Retina (tissue), 1 donor: ENCODE measurements around the gene NCAPG2.

Source experiments
- DNase-seq: peaks from one replicate; pipeline ENCODE4 v3.0.0-alpha.2; 2016

NCAPG2 gene, protein sequence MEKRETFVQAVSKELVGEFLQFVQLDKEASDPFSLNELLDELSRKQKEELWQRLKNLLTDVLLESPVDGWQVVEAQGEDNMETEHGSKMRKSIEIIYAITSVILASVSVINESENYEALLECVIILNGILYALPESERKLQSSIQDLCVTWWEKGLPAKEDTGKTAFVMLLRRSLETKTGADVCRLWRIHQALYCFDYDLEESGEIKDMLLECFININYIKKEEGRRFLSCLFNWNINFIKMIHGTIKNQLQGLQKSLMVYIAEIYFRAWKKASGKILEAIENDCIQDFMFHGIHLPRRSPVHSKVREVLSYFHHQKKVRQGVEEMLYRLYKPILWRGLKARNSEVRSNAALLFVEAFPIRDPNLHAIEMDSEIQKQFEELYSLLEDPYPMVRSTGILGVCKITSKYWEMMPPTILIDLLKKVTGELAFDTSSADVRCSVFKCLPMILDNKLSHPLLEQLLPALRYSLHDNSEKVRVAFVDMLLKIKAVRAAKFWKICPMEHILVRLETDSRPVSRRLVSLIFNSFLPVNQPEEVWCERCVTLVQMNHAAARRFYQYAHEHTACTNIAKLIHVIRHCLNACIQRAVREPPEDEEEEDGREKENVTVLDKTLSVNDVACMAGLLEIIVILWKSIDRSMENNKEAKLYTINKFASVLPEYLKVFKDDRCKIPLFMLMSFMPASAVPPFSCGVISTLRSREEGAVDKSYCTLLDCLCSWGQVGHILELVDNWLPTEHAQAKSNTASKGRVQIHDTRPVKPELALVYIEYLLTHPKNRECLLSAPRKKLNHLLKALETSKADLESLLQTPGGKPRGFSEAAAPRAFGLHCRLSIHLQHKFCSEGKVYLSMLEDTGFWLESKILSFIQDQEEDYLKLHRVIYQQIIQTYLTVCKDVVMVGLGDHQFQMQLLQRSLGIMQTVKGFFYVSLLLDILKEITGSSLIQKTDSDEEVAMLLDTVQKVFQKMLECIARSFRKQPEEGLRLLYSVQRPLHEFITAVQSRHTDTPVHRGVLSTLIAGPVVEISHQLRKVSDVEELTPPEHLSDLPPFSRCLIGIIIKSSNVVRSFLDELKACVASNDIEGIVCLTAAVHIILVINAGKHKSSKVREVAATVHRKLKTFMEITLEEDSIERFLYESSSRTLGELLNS

DNA sequence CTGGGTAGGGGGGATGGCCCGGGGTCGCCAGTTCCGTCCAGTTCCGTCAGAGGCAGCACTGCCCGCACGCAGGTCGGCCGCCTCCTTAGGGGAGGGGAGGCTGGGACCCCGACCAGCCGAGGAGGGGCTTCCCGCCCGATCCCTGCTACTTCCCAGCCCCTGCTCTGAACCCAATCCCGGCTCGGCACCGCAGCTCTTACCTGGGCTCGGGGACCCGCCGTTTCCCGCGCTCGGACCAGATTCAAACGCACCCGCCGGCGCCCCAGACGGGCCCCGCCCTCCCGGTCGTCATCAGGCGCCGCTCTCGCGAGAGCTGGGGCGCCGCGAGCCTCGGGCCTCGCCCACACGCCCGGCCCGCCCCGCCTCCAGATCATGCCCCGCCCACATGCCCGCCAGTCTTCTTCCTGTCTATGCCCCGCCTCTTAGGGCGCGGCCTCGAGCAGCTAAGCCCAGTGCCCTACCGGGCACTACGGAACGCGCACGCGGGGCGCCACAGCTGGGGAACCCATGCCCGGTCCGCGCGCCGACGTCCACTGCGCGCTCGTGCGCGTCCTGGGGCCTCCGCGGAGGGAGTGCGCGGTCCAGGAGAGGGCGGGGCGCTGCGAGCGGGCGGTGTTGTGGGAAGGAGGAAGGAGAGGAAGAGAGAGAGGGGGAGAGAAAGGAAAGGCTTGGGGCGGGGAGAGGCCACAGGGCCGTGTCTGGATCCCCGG is at the start of gene NCAPG2:
Gene NCAPG2 (minus strand): TSS at position 281 of the 710 bp plus-strand sequence. CDS start 2,905 bp downstream, outside the sequence.
- peak; percentile 97 for DNase-seq

DNA sequence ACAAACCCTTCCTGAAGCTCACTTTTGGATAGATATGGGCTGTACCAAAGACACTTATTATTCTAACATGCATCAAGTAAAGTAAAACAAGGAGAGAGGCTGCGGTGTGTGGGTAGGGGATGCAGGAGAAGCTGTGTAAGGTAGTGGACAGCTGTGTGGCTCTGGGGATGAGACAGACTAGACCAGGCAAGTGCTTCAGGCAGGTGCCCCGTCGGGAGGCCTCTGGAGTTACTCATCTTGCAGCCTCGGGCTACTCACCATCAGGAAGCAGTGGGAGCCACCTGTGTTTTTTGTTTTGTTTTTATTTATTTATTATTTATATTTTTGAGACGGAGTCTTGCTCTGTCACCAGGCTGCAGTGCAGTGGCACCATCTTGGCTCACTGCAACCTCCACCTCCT is 49.3 kb upstream of the NCAPG2 start:
- no peak for DNase-seq

DNA sequence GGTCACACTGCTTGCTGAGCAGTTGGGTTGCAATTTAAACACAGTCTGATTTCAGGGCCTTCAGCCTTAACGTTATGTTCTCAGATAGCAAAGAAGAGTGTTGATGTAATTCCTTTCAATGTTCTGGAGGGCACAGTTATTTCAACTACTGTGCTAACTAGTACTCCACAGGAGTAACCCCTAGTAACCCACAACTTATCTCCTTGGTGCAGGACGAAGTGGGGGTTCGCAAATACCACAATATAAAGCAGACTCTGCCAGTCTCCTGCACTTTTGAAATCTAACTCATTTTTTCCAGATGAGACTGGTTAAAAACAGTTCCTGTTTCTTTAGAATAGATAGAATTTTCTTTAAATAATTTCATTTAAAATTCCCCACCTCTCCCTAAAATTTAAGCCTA is 47.1 kb upstream of the NCAPG2 start:
- DNase-seq: no peak

DNA sequence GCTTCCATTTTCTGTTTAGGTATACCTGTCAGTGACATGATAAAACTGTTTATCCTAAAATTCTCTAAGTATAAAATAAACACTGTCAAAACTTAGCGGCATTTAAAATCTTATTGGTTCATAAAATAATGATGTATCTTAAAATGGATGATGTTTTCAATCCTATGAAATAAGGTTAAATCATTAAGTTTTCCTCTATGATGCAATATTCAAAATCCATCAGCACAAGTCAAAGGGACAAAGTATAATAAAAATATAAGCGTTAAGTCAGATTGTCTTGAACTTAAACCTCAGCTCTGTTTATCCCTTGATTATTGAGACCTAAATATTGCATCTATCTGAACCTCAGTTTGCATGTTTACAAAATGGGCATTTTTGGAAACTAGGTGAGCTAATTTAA is 46.6 kb upstream of the NCAPG2 start:
- DNase-seq: no peak

DNA sequence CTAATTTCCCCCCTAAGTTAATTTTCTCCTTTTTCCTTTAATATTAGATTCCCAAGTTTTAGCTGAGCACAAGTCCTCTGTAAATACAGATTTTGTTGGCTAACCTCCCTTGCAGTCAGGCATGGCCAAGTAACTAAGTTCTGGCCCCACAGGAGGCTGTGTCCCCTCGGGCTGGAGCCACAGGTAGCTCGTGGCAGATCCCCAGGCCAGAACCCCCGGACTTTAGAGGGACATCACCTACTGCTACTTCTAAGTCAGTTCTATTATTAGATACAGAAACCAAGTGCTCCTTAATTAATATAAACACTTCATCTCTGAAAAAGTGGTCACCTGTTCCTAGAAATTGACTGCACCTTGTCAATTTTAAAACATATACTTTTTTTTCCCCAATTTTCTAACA is 46.1 kb upstream of the NCAPG2 start:
- DNase-seq: no peak

DNA sequence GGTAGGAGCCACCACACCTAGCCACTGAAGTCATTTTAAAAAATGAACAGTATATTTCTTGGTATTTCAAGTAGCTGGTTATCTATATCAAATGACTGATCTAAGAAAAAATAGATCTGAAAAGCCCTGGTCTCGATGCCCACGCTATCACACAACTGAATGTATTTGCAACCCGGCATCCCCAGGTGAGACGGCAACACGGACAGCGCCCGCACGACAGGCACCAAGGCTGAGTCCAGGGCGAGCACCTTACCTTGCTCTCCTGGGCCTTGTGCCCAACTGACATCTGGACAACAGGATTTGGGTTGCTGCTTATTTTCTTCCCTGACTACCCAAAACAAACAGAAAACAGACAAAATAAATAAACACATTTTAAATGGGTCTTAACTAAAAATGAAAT is 44.8 kb upstream of the NCAPG2 start:
- no peak for DNase-seq

DNA sequence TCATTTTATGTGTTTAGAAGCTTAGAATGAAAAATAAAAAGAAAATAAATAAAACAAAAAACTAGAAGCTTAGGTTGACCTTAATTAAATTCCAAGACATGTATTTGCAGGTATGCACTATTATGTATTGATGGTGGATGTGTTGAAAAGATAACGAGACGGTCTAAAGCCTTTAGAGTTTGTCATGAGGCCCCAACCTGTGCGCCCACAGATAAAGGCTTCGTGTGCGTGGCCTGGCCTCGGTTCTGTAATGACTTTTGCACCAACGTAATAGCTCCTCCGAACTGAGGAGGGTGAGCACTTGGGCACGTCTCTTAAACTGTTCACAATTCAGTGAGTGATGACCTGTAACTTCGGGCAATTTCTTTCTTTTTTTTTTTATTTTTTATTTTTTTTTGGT is 43.7 kb upstream of the NCAPG2 start:
- no peak for DNase-seq

DNA sequence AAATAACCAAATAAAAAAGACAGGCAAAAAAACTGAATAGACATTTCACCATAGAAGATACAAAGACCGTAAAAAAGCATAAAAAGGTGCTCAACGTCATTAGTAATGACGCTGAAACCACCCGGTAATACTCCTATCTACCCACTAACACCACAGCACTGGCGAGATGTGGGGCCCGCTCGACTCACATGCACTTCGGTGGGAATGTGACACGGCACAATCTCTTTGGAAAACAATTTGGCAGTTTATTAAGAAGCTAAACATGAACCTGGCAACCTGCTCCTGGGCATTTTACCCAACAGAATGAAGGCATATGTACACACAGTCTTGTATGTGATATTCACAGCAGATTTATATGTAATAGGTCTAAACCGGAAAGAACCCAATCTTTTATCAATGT is 42.8 kb upstream of the NCAPG2 start:
- no peak for DNase-seq

DNA sequence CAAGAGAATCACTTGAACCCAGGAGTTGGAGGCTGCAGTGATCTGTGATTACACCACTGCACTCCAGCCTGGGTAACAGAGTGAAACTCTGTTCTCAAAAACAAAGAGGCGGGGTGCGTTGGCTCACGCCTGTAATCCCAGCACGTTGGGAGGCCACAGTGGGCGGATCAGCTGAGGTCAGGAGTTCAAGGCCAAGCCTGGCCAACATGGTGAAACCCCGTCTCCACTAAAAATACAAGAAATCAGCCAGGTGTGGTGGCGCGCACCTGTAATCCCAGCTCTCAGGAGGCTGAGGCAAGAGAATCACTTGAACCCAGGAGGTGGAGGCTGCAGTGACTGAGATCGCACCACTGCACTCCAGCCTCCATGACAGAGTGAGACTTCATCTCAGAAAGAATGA is 42.4 kb upstream of the NCAPG2 start:
- no peak for DNase-seq

DNA sequence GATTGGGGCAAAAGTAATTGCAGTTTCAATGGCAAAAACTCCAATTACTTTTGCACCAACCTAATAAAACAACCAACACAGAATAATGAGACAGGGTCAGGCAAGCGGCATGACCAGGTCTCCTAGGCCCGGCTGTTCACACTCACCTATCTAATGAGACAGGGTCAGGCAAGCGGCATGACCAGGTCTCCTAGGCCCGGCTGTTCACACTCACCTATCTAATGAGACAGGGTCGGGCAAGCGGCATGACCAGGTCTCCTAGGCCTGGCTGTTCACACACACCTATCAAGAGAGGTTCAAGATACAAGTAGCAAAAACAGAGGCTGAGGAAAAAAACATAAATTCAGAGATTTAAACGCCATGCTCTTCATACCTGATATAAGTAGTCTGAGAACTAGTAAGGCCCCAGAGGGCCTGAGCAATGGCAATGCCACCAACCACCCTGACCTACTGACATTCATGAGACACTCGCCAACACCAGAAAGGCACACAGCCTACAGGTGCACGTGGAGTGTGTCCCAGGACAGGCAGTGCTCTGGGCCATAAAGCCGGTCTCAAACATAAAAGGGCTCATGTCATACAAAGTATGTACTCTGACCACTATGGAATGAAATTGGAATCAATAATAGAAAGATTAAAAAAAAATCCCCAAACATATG is 40.6 kb upstream of the NCAPG2 start:
- DNase-seq: no peak

DNA sequence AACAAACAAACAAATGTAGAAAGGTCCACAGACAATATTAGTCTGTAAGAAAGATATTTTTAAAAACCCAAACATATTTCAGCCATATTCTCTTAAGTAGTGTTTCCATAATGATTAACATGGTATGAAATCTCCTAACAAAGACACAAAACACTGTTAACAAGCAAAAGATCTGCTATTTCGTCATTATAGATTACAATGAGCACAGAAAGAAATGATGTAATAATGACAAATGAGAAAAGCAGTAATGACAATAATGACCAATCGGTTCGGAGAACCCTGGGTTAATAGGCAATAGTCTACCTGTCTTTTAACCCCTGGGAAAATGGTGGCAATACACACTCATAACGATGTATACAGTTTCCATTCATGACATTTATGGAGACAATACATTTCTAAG is 39.5 kb upstream of the NCAPG2 start:
- DNase-seq: no peak

DNA sequence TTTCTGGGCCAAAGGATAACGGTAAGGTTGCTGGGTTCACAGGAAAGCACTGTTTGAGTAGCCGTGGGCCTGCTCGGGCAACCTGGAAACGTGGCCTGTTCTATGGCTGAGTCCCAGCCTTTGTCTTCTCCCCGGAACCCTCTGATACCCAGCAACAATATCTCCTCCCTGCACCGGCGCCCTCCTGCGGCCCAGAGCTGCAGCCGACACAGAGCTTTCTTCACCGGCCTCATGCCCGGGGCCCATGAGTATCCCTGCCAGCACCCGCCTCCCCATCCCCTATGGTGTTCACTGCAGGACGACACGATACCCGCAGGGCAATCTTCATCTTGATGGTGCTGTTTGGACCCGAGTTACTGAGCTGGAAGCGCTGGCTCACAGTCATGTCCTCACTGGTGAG is 38.6 kb upstream of the NCAPG2 start:
- no peak for DNase-seq

DNA sequence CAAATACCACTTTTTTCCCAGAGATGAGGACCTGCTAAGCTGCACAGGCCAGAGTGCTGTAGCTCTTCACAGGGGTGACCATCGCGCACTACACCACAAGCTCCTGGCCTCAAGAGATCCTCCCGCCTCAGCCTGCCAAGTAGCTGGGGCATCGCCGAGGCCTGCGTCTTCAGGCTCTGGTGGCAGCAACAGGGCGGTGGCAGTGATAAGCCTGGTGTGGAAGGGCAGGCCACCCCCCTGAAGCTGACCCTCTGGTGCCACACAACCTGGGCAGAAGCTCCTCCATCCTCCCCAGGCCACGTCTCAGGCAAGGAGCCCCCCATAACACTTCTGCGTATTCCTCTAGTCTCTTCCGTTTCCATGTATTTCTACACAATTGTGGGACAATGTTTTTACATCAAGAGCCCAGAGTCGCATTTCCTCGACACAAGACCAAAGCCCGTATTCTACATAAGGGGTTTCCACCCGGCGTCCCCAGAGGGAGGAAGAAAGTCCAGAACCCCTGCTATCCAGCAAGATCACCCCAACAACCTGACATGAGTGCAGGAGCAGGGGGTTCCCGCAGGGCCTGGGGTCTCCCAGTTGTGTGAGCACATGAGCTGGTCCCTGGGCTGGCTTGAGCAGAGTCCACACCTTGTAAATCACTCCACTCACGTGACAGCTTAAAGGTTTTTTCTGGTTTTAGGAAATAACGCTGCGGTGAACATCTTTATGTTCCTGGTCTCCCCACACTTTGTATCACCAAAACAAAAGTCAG is 37.6 kb upstream of the NCAPG2 start:
- DNase-seq: no peak

DNA sequence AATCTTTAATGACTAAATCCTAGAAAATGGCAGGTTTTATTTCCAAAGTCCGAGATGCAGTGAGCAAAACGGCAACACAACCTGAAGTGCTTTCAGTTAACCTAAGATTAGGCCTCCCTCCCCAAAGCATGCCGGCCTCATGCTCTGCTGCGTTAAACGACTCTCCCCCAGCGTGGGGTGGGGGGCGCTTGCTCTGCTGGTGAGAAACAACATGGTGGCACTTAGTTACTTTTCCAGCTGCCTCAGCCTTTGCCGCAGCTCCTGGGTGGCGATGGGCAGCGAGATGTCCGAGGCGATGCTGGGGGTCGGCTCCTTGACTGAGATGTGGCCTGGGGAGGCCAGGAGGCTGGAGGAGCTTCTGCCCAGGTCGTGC is 36.7 kb upstream of the NCAPG2 start:
- DNase-seq: no peak

DNA sequence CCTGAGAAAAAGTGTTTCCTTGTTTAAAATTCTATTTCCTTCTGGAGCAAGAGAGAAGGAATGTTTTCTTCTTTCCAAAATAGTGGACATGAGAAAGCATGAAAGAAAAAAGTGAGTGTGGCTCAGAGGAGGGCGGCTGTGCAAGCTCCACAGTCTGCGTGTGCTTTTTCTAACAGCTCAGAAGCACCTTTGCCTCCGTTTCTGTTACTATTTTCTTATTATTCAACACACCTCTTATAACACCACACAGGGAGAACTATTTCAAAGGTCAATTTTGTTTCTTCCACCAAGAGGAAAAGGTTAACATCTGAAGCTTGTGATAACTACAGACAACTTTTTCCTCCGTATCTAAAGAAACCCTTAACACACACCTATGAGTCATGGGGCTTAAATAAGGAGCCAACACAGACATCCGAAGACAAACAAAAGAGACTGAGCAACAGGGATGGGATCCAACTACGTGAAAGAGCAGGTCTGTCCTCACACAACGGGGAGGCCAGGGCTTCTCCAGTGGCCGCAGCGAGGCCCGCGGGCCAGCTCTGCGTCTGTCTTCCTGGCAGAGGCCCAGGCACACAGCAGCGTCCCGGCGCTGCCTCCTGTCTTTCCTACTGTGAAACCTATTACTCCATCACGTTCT is 36.2 kb upstream of the NCAPG2 start:
- DNase-seq: no peak

DNA sequence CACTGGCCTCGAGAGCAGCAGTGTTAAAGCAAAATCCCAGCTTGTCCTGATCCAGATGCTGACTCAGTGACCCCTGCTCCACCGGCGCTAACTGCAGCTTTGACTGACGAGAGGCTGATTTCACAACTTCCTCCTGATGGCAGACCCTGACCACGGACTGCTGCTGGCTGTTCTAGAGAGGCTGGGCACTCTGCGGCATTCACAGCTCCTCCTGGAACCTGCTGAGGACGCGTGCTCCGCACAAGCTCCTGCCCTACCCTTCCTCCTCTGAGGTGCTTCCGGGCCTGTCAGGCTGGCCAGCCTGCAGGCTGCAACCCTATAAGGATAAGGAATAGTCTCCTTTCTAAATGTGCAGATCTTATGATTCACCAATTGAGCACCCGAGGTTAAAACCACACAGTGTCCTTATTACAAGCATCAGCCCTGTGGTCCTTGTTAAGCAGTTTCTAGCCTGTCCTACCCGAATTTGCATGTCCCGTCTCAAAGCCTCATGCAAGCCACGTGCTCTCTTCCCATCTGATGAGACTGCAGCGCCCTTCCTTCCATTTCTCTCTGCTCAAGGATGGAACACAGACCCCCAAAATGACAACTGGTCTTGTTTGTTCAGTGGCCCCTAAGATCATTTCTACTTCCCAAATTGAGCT is 35.5 kb upstream of the NCAPG2 start:
- DNase-seq: no peak

DNA sequence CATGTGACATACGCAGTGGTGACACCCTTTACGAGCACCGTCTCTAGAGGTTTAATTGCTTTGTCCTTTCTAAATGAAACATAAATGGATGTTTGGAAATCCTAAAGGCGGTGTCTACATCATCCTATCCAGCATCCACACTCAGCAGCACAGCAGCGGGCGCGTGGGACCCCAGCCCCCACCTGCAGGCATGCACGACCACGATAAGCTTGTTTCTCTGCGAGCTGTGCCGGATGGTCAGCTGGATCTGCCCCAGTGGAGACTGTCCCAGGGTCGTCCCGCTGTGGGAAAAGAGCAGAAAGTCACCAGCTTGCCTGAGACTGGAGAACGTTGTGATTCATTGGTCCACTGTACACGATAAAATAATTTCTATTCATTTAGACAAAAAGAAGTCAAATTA is 34.2 kb upstream of the NCAPG2 start:
- no peak for DNase-seq

DNA sequence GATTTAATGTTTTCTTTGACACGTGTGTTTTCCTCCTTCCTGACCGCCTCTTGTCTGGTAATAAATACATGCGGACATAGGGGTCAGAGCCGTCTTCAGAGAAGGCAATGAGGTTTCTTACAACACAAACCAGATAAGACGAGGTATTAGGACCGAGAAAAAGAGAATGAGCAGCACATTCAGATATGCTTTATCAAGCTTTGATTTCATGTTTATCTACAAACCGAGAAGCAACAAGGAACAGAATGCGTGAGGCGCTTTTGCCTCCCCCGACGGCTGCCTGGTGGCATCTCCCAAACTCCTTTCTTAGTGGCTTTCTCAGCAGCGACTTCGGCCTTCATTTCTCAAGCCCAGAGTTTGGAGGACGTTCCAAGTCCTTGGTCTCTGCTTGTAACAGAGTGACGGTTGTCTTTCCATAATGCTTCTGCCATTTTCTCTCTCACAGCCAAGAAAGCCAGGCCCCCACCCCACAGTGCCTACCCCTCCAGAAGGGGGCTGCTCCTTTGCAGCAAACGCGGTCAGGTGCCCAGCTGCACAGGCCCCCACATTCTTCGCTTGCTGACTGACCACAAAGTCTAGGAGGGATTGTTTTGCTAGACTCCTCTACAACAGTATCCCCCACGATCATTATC is 32.6 kb upstream of the NCAPG2 start:
- DNase-seq: no peak

DNA sequence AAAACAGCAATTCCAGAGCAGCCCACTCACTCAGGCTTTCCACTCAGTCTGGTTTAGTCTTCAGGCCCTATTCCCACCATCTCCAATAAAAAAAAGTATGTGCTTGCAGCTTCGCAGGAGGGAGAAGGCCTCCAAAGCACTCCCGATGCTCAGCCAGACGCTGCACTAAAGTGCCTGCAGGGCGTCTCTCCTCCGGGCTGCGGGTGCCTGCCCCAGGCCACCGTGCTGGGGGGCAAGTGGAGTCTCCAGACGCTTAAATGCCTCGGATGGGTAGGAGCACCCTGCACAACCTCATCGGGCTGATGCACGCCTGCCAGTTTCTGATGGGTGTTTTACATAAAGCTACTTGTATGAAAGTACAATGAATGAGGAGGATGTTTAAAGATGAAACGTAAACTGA is 31.3 kb upstream of the NCAPG2 start:
- no peak for DNase-seq

DNA sequence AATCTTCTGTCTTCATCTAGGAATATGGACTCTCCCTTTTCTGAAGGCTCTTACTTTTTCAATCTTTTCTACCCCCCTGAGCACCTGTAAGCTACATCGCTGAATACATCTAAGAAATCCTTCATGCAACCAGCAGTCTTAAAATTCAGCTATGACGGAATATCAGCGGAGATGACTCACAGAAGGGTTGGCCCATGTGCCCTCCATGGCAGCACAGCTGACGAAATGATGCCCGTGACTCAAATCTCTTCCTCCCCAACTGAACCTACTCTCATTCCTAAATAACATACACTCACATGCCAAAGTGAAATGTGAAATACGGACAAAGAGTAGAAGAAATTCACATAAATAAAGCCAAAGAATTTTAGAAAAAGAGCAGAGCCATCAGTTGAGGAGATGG is 30.3 kb upstream of the NCAPG2 start:
- DNase-seq: no peak
